ENCODE data around the gene TLCD5.

TLCD5 gene

GRCh38 chr11:120324932-120325810 lies at the start of gene TLCD5:
TLCD5 (plus strand) TSS chr11:120325299; CDS start chr11:120327442, 2,143 bp downstream.
- peak; percentile 36 for DNase-seq

- DNase-seq: no peak
Observed at GRCh38 chr11:120279502-120279901, 45.6 kb upstream of the TLCD5 start.

GRCh38 chr11:120280600-120281051 lies 44.5 kb upstream of the TLCD5 start:
- no peak for DNase-seq

GRCh38 chr11:120281143-120281795 lies 43.8 kb upstream of the TLCD5 start:
- no peak for DNase-seq

GRCh38 chr11:120283124-120283523 lies 42.0 kb upstream of the TLCD5 start:
- DNase-seq: no peak

- DNase-seq: no peak
Observed at GRCh38 chr11:120284272-120284671, 40.8 kb upstream of the TLCD5 start.

- no peak for DNase-seq
Observed at GRCh38 chr11:120285256-120285655, 39.8 kb upstream of the TLCD5 start.

GRCh38 chr11:120288021-120288420 lies 37.1 kb upstream of the TLCD5 start:
- no peak for DNase-seq

GRCh38 chr11:120289426-120289825 lies 35.7 kb upstream of the TLCD5 start:
- DNase-seq: no peak

GRCh38 chr11:120290956-120291355 lies 34.1 kb upstream of the TLCD5 start:
- DNase-seq: no peak

GRCh38 chr11:120293038-120293800 lies 31.9 kb upstream of the TLCD5 start:
- no peak for DNase-seq

GRCh38 chr11:120294096-120294495 lies 31.0 kb upstream of the TLCD5 start:
- DNase-seq: no peak

- no peak for DNase-seq
Observed at GRCh38 chr11:120295099-120295498, 30.0 kb upstream of the TLCD5 start.

GRCh38 chr11:120296554-120296953 lies 28.5 kb upstream of the TLCD5 start:
- DNase-seq: no peak

GRCh38 chr11:120298461-120298860 lies 26.6 kb upstream of the TLCD5 start:
- DNase-seq: no peak

- DNase-seq: no peak
Observed at GRCh38 chr11:120302001-120302805, 22.9 kb upstream of the TLCD5 start.

- DNase-seq: peak; percentile 64
Observed at GRCh38 chr11:120303004-120303637, 22.0 kb upstream of the TLCD5 start.

- no peak for DNase-seq
Observed at GRCh38 chr11:120304526-120304925, 20.6 kb upstream of the TLCD5 start.

GRCh38 chr11:120305286-120305685 lies 19.8 kb upstream of the TLCD5 start:
- DNase-seq: no peak

- DNase-seq: no peak
Observed at GRCh38 chr11:120306519-120307242, 18.4 kb upstream of the TLCD5 start.

GRCh38 chr11:120307476-120307875 lies 17.6 kb upstream of the TLCD5 start:
- DNase-seq: no peak
